Uterus (tissue), 2 donors: ENCODE results near the gene PYY.

Experiments used
- POLR2A ChIP-seq, 2 donors: fragments of 450-650 bp; IDR thresholded peaks; one replicate each; pipeline ENCODE4 v1.6.1; 2016; ENCODE audit warnings: antibody characterized with exemption in 2 of 2, mild to moderate bottlenecking in 1 of 2, moderate library complexity in 1 of 2
- TF ChIP-seq, protein P1 (sequence below), 4 experiments: fragments of 200-600 bp in 2 of 4; fragments of 450-650 bp in 2 of 4; sonication (generic) in 2 of 4; IDR thresholded peaks; one replicate each; pipeline ENCODE4 v1.5.1; 2016 to 2019; ENCODE audit warnings: antibody characterized with exemption in 4 of 4, mild to moderate bottlenecking in 2 of 4, moderate library complexity in 1 of 4

- TF ChIP-seq POLR2A (IDR thresholded peaks at IDR 0.05), result no peak
- TF ChIP-seq, protein P1, sequence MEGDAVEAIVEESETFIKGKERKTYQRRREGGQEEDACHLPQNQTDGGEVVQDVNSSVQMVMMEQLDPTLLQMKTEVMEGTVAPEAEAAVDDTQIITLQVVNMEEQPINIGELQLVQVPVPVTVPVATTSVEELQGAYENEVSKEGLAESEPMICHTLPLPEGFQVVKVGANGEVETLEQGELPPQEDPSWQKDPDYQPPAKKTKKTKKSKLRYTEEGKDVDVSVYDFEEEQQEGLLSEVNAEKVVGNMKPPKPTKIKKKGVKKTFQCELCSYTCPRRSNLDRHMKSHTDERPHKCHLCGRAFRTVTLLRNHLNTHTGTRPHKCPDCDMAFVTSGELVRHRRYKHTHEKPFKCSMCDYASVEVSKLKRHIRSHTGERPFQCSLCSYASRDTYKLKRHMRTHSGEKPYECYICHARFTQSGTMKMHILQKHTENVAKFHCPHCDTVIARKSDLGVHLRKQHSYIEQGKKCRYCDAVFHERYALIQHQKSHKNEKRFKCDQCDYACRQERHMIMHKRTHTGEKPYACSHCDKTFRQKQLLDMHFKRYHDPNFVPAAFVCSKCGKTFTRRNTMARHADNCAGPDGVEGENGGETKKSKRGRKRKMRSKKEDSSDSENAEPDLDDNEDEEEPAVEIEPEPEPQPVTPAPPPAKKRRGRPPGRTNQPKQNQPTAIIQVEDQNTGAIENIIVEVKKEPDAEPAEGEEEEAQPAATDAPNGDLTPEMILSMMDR (IDR thresholded peaks at IDR 0.05), result no peak
Observed at GRCh38 chr17:43911904-43912303, 41.8 kb downstream of the PYY start.
